Myocyte (in vitro differentiated cells): Measurements from ENCODE around the gene JAZF1. TPM values are rescaled to one million over a fixed set of nuclear protein-coding genes. Genes with fewer than 3 reads are reported as not detected.

Source experiments
- DNase-seq: peaks from one replicate; pipeline ENCODE4 v3.0.0-alpha.2; 2012; ENCODE audit warnings: low read depth
- total RNA-seq: library from RNA; depleted of rRNA; stranded (reverse); fragments of >200 nt; gene quantifications from 2 replicates; pipeline ENCODE4 v1.2.3, GENCODE V29; 2014

Gene JAZF1
- total RNA-seq, 1 donor from 2014 or later: 9.3 TPM

GRCh38 chr7:28192786-28193585 is 12.4 kb upstream of the JAZF1 start:
- no peak for DNase-seq

- DNase-seq: no peak
These were observed 11.2 kb upstream of the JAZF1 start for GRCh38 chr7:28191751-28192150.

- DNase-seq: no peak
These were observed 10.6 kb upstream of the JAZF1 start for GRCh38 chr7:28191184-28191583.

GRCh38 chr7:28190077-28190710 is 9.6 kb upstream of the JAZF1 start:
- no peak for DNase-seq

- DNase-seq: no peak
These were observed 6.4 kb upstream of the JAZF1 start for GRCh38 chr7:28187012-28187411.

- no peak for DNase-seq
These were observed 3.0 kb upstream of the JAZF1 start for GRCh38 chr7:28183627-28184026.

GRCh38 chr7:28182071-28182471 is 1.5 kb upstream of the JAZF1 start:
- DNase-seq: peak; percentile 41

- no peak for DNase-seq
These were observed 821 bp upstream of the JAZF1 start for GRCh38 chr7:28181416-28181815.

- no peak for DNase-seq
These were observed 598 bp downstream of the JAZF1 start for GRCh38 chr7:28180031-28180363.

GRCh38 chr7:28179120-28180030 is 1.2 kb downstream of the JAZF1 start:
- DNase-seq: peak; percentile 72

GRCh38 chr7:28178599-28178998 is 2.0 kb downstream of the JAZF1 start:
- no peak for DNase-seq

- DNase-seq: no peak
These were observed 2.8 kb downstream of the JAZF1 start for GRCh38 chr7:28177836-28178235.

- DNase-seq: no peak
These were observed 4.0 kb downstream of the JAZF1 start for GRCh38 chr7:28176645-28177044.

GRCh38 chr7:28176174-28176573 is 4.4 kb downstream of the JAZF1 start:
- no peak for DNase-seq

- DNase-seq: no peak
These were observed 5.5 kb downstream of the JAZF1 start for GRCh38 chr7:28174901-28175661.

- no peak for DNase-seq
These were observed 6.2 kb downstream of the JAZF1 start for GRCh38 chr7:28174442-28174841.

GRCh38 chr7:28173531-28173930 is 7.1 kb downstream of the JAZF1 start:
- no peak for DNase-seq

GRCh38 chr7:28172958-28173357 is 7.6 kb downstream of the JAZF1 start:
- no peak for DNase-seq

- no peak for DNase-seq
These were observed 9.9 kb downstream of the JAZF1 start for GRCh38 chr7:28170701-28171100.

GRCh38 chr7:28169230-28169629 is 11.4 kb downstream of the JAZF1 start:
- DNase-seq: no peak
